Chondrocyte (in vitro differentiated cells): Measurements from ENCODE around the gene FAM227A. TPM values are rescaled to one million over a fixed set of nuclear protein-coding genes. Genes with fewer than 3 reads are reported as not detected.

Experiments used
- DNase-seq: peaks from one replicate; pipeline ENCODE4 v3.0.0; 2021; ENCODE audit warnings: mixed read lengths, low spot score
- H3K27ac Mint-ChIP-seq: one replicate; pipeline ENCODE4 v1.8.0; 2021; ENCODE audit warnings: mild to moderate bottlenecking, moderate library complexity, mixed read lengths; ENCODE audit not compliant: unreplicated experiment
- H3K27me3 Mint-ChIP-seq: 2 replicates; pipeline ENCODE4 v1.8.0; 2021; ENCODE audit warnings: low read depth, mixed read lengths
- H3K36me3 Mint-ChIP-seq: 2 replicates; pipeline ENCODE4 v1.8.0; 2021; ENCODE audit warnings: low read depth, mixed read lengths
- H3K4me1 Mint-ChIP-seq: 2 replicates; pipeline ENCODE4 v1.8.0; 2021; ENCODE audit warnings: low read depth, mild to moderate bottlenecking, mixed read lengths
- H3K4me3 Mint-ChIP-seq: one replicate; pipeline ENCODE4 v1.8.0; 2021; ENCODE audit warnings: mild to moderate bottlenecking, moderate library complexity, mixed read lengths; ENCODE audit not compliant: unreplicated experiment
- H3K9me3 Mint-ChIP-seq: 2 replicates; pipeline ENCODE4 v1.8.0; 2021; ENCODE audit warnings: low read depth, mixed read lengths
- long read RNA-seq: library from polyadenylated mRNA; stranded (forward); transcript quantifications from one replicate; pipeline ENCODE4 v2.0.0, GENCODE V29; 2021
- total RNA-seq: library from RNA; stranded (reverse); gene quantifications from 3 replicates; pipeline ENCODE4 v1.2.1, GENCODE V29; 2021
- TF ChIP-seq, protein P1 (sequence below): fragments of 200-600 bp; sonication (generic); IDR thresholded peaks from 2 replicates; pipeline ENCODE4 v1.5.0; 2021; ENCODE audit warnings: antibody characterized with exemption, mild to moderate bottlenecking, moderate library complexity

The FAM227A gene
- total RNA-seq = 1.5 to 5.4 TPM (median 1.8 TPM) in 3 replicates
- long read RNA-seq, partial matches to known transcripts = 0 of 1 reads
- long read RNA-seq, other reads (novel, unspliced or antisense) = 1 of 1 reads

DNA sequence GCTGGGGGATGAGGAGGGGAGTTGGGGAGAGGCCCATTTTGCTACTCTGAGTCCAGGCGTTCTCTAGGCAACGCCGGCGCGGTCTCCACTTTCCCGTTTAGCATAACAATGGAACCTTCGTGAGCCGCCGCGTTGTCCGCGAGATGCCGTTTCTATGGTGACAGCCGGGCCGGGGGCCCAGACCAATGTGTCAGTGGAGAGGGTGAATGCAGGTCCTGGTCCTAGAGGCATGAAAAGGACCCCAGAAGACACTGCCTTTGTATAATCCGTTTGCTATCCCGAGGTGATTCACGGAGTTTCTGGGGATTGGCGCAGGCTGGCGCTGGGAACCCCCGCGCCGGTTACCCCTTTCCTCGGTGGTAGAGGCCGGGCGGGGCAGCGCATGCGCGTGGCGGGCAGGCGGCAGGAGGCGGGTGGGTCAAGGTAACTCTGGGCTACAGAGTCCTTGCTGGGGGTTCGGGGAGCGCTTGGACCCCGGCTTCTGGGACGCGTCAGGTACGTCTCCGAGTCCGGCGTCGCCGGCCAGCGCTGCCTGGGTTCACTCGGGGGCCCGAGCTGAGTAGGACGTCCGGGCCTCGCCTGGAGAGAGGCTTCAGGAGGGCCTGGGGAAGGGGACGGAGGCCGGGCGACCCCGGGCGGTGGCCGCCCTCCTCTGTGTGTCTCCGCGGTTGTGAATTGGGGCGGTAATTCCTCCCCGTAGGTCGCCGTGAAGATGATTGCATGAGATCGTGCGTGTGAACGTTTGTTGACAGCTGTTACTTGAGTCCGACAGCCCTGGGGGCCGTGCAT, at the start of gene FAM227A, which contains the start of gene CBY1:
Gene FAM227A (minus strand): TSS at position 137 of the 789 bp plus-strand sequence. CDS start 6,224 bp downstream, outside the sequence.
Gene CBY1 (plus strand): TSS at position 383 of the 789 bp plus-strand sequence. CDS start 11,417 bp downstream, outside the sequence.
- Mint-ChIP-seq H3K4me1 (peaks cover 14% of the 10 kb centered on the region), H3K4me3 (peak within 1 kb of the TSS; percentile 87), H3K27me3 (no peaks in the 10 kb centered on the region), H3K9me3 (no peaks in the 10 kb centered on the region), H3K36me3 (no peaks in the 10 kb centered on the region), H3K27ac (peak within 1 kb of the TSS; percentile 99)
- TF ChIP-seq, protein P1, sequence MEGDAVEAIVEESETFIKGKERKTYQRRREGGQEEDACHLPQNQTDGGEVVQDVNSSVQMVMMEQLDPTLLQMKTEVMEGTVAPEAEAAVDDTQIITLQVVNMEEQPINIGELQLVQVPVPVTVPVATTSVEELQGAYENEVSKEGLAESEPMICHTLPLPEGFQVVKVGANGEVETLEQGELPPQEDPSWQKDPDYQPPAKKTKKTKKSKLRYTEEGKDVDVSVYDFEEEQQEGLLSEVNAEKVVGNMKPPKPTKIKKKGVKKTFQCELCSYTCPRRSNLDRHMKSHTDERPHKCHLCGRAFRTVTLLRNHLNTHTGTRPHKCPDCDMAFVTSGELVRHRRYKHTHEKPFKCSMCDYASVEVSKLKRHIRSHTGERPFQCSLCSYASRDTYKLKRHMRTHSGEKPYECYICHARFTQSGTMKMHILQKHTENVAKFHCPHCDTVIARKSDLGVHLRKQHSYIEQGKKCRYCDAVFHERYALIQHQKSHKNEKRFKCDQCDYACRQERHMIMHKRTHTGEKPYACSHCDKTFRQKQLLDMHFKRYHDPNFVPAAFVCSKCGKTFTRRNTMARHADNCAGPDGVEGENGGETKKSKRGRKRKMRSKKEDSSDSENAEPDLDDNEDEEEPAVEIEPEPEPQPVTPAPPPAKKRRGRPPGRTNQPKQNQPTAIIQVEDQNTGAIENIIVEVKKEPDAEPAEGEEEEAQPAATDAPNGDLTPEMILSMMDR = no peak
- peak; percentile 94 for DNase-seq

DNA sequence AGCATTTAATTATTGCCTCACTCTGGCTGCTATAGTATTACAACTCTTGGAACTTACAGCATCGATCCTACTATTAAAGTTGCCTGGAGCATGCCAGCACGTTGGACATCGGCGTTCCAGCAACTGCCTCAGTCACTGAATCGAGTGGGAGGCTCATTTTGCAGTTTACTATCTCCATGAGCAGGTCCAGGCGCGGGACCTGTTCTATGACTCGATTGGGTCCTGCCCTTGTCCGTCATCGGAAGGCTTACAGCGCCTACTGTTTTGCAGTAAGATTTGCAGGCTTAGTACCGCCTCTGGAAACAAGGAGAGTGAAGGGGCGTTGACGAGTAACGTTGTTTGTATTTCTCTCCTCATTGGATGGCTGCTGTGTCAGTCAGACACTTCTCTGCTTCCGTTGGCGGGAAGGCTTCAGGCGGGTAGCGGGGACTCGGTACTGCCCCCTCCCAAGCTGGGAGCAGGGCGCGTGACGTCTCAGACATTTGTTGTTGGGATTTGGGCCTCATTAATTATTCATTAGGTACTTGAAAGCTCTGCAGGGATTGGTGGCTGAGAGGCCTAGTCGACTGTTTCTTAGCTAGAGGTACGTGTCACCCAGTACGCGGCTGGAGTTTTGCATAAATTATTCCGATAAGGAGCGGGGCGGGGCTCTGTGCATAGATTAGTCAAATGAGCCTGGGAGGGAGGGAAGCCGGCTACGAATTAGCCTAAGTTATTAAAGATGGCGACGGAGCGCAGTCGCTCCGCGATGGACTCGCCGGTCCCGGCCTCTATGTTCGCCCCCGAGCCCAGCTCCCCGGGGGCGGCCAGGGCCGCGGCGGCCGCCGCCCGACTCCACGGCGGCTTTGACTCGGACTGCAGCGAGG, 49.3 kb upstream of the FAM227A start, which contains the start of gene GTPBP1:
Gene GTPBP1 (plus strand): TSS at position 710 of the 866 bp plus-strand sequence. CDS start 12 bp downstream, at position 722.
- Mint-ChIP-seq H3K9me3 (no peaks in the 10 kb centered on the region), H3K27me3 (no peaks in the 10 kb centered on the region)

DNA sequence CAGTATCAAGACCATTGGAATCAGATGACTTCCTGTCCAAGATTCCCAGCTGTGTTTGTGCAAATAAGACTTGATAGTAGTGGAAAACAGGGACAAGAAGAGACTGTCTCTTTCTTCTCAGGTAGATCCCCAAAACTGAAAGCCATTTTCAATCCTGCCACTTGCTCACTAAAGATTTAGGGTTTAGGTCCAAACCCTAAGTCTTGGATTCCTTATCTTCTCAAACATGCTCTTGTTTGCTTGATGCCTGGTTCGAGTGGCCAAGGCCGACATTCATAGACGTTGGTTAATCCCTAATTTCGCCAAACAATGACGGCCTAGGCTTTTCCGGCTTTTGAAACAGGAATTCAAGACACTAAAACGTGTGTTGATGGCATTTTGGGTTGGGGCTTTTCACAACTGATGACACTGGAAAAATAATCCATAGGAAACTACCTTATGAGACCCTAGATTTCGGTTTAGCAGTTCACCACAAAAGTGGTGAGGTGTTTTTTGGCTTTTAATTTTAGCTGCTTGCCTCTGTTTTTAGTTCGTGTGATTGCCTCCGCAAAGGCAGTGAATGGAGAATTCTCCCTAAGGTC, 48.6 kb upstream of the FAM227A start:
- Mint-ChIP-seq H3K4me1 (peaks cover 38% of the 10 kb centered on the region), H3K36me3 (no peaks in the 10 kb centered on the region), H3K9me3 (no peaks in the 10 kb centered on the region), H3K4me3 (peak overlapping the region; percentile 70), H3K27me3 (no peaks in the 10 kb centered on the region), H3K27ac (peak overlapping the region; percentile 97)
- DNase-seq = no peak
- TF ChIP-seq, protein P1 = no peak

More for the DNA sequence above, 49.3 kb upstream of the FAM227A start, which contains the start of gene GTPBP1:
- Mint-ChIP-seq H3K36me3 (no peaks in the 10 kb centered on the region), H3K4me1 (peaks cover 37% of the 10 kb centered on the region), H3K27ac (peak within 1 kb of the TSS; percentile 97), H3K4me3 (peak within 1 kb of the TSS; percentile 89)
- DNase-seq = peak; percentile 98
- TF ChIP-seq, protein P1 = no peak

DNA sequence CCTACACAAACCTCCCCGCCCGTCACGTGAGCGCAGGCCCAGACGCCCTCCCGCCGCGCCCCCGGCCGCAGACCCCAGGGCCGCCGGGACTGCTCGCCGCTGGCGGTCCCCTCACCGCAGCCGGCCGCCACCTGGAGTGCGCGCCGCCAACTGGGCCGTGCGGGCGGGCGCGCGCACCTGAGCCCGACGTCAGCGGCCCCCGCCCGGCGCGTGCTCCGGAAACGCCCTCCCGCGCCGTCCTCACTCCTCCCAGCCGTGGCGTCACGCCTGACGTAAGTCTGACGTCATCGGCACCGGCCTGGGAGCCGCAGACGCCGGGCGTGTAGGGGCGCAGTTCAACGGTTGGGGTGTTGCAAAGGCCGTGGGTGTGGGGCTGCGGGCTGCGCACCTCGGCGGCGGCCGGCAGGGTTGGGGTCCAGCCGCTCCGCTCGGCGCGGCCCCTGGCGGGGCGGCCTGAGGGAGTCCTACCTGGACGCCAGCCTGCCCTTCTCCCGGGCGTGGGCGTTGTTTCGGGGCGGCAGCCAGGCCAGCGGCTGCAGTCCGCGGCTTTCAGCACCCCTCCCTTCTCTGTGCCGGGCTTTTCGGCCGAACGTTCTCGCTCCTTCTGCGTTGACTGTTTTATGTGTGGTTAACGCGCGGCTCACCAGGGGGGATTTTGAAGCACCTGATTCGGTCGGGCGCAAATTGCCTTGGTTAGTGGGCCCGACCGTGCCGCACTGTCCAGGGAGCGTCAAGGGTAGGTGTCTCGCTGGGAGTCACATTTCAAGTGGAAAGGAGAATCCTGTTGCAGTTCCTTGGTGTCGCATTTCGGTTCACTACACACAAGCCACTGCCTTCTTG, 44.8 kb upstream of the FAM227A start, which contains the start of gene JOSD1:
Gene JOSD1 (minus strand): TSS at position 155 of the 840 bp plus-strand sequence. CDS start 956 bp downstream, outside the sequence.
- Mint-ChIP-seq H3K36me3 (peaks cover 2% of the 10 kb centered on the region), H3K27ac (peak within 1 kb of the TSS; percentile 99), H3K27me3 (no peaks in the 10 kb centered on the region), H3K4me3 (peak within 1 kb of the TSS; percentile 90), H3K4me1 (peaks cover 52% of the 10 kb centered on the region), H3K9me3 (no peaks in the 10 kb centered on the region)
- DNase-seq = peak; percentile 98
- TF ChIP-seq, protein P1 = peak; percentile 34
